ENCODE data around the gene MVD. TPM values are rescaled to one million over a fixed set of nuclear protein-coding genes. Genes with fewer than 3 reads are reported as not detected.

The MVD gene
- total RNA-seq, 1 donor from 2014 or later = 123 TPM

DNA sequence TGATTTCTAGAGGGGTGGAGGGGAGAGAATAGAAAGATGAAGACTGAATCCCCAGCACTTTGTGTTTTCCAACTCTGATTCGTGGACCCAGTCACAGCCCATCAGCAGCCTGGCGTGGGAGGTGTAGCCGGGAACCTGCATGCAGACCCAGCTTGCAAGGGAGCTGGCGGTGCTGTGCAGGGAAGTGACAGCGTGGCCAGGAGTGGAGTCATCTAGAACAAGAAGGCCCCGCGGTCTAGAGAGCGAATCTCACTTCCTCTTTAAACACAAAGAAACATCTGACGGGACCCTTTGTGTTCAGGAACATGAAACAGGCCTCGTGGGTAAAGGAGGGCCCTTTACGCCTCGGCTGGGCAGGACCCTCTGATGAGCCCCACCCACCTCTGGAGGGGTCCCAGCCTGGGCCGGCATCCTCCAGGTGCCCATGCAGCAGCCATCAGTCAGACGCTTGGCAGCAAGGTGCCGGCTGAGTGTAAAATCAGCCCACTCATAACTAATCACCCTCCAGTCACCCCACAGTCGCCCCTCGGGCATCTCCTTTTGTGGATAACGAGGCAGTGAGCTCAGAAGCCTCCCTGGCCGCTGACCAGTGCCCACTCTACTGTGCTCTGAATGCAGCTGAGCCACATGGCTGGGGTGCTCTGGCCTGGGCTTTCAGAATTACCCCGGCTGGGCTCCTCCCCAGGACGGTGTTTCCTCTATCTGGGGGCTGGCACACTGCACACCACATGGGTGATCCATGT is 19.0 kb upstream of the MVD start:
- TF ChIP-seq, protein P1, sequence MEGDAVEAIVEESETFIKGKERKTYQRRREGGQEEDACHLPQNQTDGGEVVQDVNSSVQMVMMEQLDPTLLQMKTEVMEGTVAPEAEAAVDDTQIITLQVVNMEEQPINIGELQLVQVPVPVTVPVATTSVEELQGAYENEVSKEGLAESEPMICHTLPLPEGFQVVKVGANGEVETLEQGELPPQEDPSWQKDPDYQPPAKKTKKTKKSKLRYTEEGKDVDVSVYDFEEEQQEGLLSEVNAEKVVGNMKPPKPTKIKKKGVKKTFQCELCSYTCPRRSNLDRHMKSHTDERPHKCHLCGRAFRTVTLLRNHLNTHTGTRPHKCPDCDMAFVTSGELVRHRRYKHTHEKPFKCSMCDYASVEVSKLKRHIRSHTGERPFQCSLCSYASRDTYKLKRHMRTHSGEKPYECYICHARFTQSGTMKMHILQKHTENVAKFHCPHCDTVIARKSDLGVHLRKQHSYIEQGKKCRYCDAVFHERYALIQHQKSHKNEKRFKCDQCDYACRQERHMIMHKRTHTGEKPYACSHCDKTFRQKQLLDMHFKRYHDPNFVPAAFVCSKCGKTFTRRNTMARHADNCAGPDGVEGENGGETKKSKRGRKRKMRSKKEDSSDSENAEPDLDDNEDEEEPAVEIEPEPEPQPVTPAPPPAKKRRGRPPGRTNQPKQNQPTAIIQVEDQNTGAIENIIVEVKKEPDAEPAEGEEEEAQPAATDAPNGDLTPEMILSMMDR (IDR thresholded peaks at IDR 0.05; ENCODE audit: unreplicated experiment) = no peak
- no peaks in the 10 kb centered on the region for H3K4me1 Mint-ChIP-seq (ENCODE audit: unreplicated experiment)
- H3K9me3 Mint-ChIP-seq (ENCODE audit: unreplicated experiment) = no peaks in the 10 kb centered on the region
- H3K36me3 Mint-ChIP-seq (ENCODE audit: low read depth, unreplicated experiment) = no peaks in the 10 kb centered on the region
- H3K27ac Mint-ChIP-seq (ENCODE audit: unreplicated experiment) = no peak overlapping the region
- no peak overlapping the region for H3K4me3 Mint-ChIP-seq (ENCODE audit: unreplicated experiment)
- DNase-seq (ENCODE audit: low spot score) = no peak
- H3K27me3 Mint-ChIP-seq (ENCODE audit: unreplicated experiment) = no peaks in the 10 kb centered on the region

DNA sequence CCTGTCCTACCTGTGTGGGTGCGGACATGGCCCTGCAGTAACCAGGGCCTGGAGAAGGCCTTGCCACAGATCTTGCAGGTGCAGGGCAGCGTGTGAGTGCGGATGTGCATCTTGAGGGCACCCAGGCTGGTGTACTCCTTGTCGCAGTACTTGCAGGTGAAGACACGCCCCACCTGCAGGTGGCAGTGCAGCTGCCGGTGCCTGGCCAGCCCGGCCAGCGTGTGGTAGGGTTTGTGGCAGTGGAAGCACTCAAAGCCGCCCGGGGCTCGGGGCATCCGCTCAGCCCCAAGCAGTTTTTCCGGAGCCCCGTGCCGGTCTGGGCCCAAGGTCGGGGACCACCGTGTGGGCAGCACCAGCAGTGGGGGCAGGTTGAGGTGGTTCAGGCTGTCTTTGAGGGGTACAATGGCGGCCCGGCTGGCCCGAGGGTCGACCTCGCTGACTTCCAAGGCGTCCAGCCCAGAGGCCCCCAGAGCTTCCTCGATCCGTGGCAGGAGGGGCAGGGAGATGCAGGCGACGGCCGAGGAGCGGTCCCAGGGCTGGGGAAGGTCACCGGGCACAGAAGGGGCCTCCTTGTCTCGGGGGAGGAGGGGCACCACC is 18.3 kb upstream of the MVD start:
- no peaks in the 10 kb centered on the region for H3K4me1 Mint-ChIP-seq (ENCODE audit: unreplicated experiment)
- H3K4me3 Mint-ChIP-seq (ENCODE audit: unreplicated experiment) = no peak overlapping the region
- H3K27ac Mint-ChIP-seq (ENCODE audit: unreplicated experiment) = no peak overlapping the region
- TF ChIP-seq, protein P1 (IDR thresholded peaks at IDR 0.05; ENCODE audit: unreplicated experiment) = peak; percentile 27
- H3K27me3 Mint-ChIP-seq (ENCODE audit: unreplicated experiment) = no peaks in the 10 kb centered on the region
- DNase-seq (ENCODE audit: low spot score) = peak; percentile 47
- H3K9me3 Mint-ChIP-seq (ENCODE audit: unreplicated experiment) = no peaks in the 10 kb centered on the region
- no peaks in the 10 kb centered on the region for H3K36me3 Mint-ChIP-seq (ENCODE audit: low read depth, unreplicated experiment)

DNA sequence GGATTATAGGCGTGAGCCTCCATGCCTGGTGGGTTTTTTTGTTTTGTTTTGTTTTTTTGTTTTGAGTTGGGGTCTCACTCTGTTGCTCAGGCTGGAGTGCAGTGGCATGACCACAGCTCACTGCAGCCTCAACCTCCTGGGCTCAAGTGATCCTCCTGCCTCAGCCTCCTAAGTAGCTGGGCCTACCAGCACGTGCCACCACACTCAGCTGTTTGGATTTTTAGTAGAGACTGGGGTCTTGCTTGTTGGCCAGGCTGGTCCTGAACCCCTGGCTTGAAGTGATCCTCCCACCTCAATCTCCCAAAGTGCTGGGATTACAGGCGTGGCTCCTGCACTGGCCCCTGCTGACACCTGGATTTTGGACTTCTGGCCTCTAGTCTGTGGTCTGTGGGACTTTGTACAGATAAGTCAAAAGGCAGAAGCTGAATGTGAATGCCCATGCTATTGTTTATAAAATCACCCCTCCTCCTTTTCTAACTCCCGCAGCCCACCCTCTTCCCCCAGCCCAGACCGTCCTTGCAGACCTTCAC is 17.7 kb upstream of the MVD start:
- Mint-ChIP-seq H3K27ac (ENCODE audit: unreplicated experiment) (no peak overlapping the region), H3K4me1 (ENCODE audit: unreplicated experiment) (no peaks in the 10 kb centered on the region), H3K9me3 (ENCODE audit: unreplicated experiment) (no peaks in the 10 kb centered on the region), H3K4me3 (ENCODE audit: unreplicated experiment) (no peak overlapping the region), H3K36me3 (ENCODE audit: low read depth, unreplicated experiment) (no peaks in the 10 kb centered on the region), H3K27me3 (ENCODE audit: unreplicated experiment) (no peaks in the 10 kb centered on the region)
- no peak for DNase-seq (ENCODE audit: low spot score)
- TF ChIP-seq, protein P1 (IDR thresholded peaks at IDR 0.05; ENCODE audit: unreplicated experiment) = no peak

DNA sequence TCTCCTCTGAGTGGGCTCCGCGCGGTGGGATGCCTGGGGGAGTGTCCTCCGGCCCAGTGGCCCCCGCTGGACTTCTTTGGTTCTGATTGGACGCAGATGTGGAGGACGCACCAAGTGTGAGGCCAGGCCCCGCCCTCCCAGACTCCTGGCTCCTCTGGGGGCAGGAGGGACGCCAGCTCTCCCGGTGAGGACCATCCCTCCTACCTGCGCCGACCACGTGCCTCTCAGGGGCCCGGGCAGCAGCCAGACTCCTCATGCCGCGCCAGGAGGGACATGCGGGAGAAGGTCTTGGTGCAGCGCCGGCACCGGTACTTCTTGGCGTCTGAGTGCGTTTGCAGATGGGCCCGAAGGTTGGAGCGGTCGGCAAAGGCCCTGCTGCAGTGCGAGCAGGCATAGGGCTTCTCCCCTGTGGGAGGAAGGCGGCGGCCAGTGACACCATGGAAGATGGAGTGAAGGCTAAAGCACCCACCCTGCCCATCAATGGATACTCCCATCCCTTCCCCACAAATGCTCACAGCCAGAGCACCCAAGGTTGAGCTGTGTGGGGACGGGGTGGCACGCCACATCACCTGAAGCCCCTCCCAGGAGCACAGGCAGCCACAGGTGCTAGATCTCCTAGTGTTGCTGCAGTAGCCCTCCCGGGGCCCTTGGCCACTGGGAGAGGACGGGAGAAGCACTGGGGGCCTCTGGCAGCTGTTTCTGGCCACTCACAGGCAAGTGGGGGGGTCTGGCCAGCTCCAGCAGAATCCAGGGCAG is 15.5 kb upstream of the MVD start:
- no peaks in the 10 kb centered on the region for H3K4me1 Mint-ChIP-seq (ENCODE audit: unreplicated experiment)
- H3K36me3 Mint-ChIP-seq (ENCODE audit: low read depth, unreplicated experiment) = peaks cover 4% of the 10 kb centered on the region
- no peak for DNase-seq (ENCODE audit: low spot score)
- peaks cover 4% of the 10 kb centered on the region for H3K27me3 Mint-ChIP-seq (ENCODE audit: unreplicated experiment)
- TF ChIP-seq, protein P1 (IDR thresholded peaks at IDR 0.05; ENCODE audit: unreplicated experiment) = no peak
- no peaks in the 10 kb centered on the region for H3K9me3 Mint-ChIP-seq (ENCODE audit: unreplicated experiment)
- H3K4me3 Mint-ChIP-seq (ENCODE audit: unreplicated experiment) = no peak overlapping the region
- no peak overlapping the region for H3K27ac Mint-ChIP-seq (ENCODE audit: unreplicated experiment)
